Occipital lobe (tissue), 2 donors: ENCODE data around the gene IL23A. TPM values are rescaled to one million over a fixed set of nuclear protein-coding genes. Genes with fewer than 3 reads are reported as not detected.
"Not testable (repeated sequence)": the region's sequence is repeated elsewhere in the genome, so short reads cannot be mapped to it uniquely, and the experiment has no call there.

Experiments used
- DNase-seq: peaks from one replicate; lab custom pipeline; 2025; lab: John Stamatoyannopoulos, UW
- total RNA-seq: library from RNA; depleted of rRNA; stranded (reverse); fragments of >200 nt; gene quantifications from one replicate; pipeline ENCODE4 v1.2.3, GENCODE V29; 2014

The IL23A gene, protein sequence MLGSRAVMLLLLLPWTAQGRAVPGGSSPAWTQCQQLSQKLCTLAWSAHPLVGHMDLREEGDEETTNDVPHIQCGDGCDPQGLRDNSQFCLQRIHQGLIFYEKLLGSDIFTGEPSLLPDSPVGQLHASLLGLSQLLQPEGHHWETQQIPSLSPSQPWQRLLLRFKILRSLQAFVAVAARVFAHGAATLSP
- not detected for total RNA-seq

DNA sequence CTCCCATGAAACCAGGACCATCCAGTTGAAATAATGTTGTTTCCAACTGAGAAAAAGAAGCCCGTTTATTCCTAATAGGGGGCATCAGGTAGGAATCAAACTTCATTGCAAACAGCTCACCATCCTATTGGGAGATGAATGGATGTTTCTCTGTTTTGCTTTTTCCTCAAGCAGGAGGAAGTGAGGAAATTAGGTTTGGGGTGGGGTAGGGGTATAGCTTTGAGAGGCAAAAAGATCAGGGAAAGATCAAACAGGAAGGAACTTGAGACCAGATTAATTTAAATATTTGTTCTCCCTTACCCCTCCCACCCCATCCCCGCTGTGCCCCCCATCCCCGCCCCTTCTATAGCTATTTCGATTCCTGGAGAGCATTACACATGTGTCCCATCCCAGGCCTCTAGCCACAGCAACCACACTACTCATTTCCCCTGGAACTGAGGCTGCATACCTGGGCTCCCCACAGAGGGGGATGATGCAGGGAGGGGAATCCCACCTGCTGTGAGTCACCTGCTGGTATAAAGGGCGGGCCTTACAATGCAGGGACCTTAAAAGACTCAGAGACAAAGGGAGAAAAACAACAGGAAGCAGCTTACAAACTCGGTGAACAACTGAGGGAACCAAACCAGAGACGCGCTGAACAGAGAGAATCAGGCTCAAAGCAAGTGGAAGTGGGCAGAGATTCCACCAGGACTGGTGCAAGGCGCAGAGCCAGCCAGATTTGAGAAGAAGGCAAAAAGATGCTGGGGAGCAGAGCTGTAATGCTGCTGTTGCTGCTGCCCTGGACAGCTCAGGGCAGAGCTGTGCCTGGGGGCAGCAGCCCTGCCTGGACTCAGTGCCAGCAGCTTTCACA lies at the start of gene IL23A:
Gene IL23A, plus strand, starts transcription at position 577 of the 850 bp plus-strand sequence. Its CDS starts 161 bp downstream, at position 738.
- DNase-seq: no peak

DNA sequence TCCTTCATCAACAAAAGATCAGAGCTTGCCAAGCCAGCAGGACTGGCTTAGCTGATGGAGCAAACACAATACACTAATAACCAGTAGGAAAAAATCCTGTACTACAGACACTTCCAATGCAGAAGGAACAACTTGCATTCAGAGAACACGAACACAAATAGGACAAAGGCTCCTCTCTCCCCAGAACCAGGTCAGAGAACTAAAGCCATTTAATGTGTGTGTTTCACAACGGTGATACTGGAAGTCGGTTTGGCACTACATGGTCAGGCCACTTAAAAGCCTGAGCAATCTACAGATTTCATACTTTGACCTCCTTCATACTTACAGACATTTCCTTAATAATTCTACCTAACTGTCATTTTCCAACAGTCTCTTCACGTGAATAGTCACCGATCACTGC lies 44.9 kb upstream of the IL23A start:
- no peak for DNase-seq

DNA sequence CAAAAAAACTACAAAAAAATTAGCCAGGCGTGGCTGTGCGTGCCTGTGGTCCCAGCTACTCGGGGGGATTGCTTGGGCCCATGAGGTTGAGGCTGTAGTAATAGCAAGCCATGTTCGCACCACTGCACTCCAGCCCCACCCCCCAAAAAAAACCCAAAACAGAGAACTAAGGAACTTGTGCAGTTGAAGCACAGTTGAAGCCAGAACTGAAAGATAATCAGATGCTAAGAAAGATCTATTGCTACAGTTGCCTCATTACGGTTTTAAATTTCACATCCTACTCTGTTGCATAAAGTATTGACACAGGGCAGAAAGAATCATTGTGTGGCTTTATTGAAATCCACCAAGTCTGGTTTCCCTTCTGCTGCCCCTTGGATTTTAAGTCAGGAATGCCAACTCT lies 42.4 kb upstream of the IL23A start:
- DNase-seq: no peak

DNA sequence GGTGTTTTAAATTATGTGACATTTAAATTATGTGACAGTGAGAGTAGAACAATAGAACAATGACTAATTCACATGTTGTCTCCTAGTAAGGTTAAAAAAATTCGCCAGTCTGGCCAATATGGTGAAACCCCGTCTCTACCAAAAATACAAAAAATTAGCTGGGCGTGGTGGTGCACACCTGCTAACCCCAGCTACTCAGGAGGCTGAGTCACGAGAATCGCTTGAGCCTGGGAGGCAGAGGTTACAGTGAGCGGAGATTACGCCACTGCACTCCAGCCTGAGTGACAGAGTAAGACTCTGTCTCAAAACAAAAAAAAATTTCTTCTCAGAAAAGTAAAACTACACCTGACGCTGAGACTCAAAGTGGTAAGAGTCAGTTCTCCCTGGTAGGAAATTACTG lies 41.3 kb upstream of the IL23A start:
- no peak for DNase-seq

DNA sequence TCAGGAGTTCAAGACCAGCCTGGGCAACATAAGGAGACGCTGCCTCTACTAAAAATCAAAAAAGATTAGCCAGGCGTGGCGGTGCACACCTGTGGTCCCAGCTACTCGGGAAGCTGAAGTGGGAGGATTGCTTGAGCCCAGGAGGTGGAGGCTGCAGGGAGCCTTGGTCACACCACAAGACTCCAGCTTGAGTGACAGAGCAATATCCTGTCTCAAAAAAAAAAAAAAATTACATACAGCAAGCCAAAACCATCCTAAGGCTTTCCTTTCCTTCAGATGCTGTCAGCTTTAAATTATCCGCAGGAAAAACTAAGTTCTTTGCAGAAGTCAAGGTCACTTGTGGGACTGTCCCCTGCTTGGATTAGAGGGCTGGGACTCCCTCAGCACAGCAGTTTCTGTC lies 39.9 kb upstream of the IL23A start:
- no peak for DNase-seq

DNA sequence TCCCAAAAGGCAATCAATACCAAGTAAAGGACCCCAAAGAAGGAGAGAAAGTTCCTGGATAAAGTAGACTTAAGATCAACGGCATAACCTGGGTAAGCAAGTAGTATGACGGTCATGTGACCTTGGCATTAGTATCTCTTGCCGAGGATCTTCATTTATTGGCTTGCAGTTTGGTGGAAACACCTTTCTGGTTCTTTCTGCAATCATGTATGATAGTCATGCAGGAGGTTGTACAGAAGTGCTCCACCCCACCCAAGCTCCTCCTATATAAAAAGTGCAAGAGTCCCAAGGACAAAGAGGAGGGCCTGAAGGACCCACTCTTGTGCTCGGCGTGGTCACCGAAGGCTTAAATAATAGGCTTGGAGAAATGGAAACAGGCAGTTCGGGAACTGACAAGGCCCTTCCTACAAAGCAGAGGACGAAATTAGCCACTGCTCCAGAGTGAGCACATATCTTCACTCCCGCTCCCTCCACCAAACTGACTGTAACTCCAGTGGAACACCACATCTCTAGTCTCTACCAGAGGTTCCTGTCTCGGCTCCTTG lies 39.3 kb upstream of the IL23A start:
- peak; percentile 51 for DNase-seq

DNA sequence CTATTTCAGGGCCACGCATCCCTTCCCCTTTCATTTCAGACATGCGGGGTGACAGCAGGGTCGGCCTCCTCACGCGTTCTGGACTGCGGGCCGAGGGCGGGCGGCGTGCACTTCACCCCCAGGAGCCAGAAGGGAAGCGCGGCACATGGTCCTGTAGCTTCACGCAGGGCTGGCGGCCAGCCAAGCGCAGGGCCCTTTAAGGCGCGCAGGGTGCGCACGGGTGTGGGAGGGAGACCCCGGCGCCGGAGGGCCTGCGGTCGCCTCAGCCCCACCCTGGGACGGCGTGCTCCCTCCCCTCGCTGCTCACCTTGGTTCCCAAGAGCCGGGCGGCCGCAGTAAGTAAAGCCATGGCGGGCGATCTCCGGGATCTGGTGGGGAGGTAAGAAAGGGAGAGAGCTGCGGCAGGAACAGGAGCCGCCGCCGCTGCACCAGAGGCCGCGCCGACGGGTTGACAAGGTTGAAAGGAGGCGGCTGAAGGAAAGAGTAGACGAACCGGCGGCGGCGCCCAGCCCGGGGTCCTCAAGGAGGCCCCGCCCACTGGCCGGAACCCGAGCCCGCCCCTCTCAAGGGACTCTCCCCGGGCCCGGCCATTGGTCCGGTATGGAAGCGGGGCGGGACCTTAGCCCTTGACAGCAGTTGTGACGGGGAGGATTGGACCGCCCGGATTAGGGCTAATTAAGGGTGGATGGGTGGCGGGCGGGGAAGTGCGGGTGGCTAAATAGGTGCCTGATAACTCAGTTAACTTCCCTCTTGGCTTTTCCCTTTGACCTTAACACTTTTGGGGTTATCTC lies 38.6 kb upstream of the IL23A start, which contains the start of gene CS:
Gene CS, minus strand, starts transcription at position 478 of the 791 bp plus-strand sequence. Its CDS starts 129 bp downstream, at position 349.
- DNase-seq: peak; percentile 97

DNA sequence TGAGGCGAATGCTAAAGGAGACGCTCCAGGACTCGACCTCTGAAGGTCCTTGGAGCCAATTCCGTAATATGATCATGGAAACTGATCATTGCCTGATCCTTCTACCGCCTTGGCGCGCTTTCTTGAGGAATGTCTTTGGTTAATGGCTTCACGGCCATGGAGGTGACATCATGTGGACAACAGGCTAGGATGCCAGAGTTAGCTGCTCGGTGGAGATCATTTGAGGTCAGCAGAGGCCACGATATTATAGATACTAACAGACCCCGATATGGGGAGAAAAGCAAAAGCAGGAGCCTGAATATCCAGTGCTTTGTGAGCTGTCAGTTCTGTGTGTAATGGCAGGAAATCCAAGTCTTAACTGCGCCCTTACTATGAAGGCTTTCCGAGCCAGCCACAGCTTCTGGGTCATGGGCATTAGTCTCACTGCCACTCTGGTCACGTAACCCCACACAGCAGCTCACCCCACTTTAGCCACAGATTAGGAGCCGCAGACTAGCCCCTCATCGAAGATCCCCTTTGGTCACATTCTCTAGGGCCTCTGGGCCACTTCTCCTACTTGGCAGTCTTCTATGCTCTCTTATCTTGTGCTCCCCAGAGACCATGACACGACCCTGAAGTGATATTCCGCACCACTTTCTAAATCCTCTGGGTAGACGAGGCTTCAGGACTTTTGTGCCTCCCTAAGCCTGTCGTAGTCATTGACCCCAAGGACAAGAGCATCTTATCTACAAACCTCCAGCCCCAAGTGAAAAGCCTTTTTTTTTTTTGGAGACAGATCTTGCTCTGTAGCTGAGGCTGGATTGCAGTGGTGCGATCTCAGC lies 37.8 kb upstream of the IL23A start:
- no peak for DNase-seq

DNA sequence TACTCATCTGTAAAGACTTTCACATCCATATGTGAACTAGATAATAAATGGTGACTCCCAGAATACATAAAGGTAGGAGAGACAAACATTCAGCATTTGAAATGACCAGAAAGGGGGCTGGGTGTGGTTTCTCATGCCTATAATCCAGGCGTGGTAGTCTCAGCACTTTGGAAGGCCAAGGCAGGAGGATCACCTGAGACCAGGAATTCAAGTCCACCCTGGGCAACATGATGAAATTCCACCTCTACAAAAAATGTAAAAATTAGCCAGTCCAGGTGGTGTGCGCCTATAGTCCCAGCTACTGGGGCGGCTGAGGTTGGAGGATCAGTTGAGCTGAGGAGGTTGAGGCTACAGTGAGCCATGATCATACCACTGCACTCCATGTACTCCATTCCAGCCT lies 34.4 kb upstream of the IL23A start:
- no peak for DNase-seq

DNA sequence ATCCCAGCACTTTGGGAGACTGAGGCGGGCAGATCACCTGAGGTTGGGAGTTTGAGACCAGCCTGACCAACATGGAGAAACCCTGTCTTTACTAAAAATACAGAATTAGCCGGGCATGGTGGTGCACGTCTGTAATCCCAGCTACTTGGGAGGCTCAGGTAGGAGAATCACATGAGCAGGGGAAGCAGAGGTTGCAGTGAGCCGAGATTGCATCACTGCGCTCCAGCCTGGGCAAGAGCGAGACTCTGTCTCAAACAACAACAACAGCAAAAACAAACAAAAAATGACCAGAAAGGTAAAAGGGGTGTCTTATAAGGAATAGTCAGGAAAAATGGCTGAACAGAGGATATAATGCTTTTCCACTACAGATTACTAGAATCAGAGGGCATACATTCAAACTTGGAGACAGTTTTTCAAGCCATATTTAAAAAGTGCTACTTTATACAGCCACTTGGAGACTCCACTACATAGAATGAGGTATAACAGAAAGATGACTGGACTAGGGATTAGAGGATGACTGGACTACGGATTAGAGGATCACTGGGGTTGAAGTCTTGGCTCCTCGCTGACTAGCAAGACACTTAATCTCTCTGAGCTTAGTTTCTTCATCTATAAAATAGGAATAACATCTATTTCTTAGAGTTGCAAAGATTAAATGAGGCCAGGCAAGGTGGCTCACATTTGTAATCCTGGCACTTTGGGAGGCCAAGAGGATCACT lies 33.7 kb upstream of the IL23A start:
- DNase-seq: no peak

DNA sequence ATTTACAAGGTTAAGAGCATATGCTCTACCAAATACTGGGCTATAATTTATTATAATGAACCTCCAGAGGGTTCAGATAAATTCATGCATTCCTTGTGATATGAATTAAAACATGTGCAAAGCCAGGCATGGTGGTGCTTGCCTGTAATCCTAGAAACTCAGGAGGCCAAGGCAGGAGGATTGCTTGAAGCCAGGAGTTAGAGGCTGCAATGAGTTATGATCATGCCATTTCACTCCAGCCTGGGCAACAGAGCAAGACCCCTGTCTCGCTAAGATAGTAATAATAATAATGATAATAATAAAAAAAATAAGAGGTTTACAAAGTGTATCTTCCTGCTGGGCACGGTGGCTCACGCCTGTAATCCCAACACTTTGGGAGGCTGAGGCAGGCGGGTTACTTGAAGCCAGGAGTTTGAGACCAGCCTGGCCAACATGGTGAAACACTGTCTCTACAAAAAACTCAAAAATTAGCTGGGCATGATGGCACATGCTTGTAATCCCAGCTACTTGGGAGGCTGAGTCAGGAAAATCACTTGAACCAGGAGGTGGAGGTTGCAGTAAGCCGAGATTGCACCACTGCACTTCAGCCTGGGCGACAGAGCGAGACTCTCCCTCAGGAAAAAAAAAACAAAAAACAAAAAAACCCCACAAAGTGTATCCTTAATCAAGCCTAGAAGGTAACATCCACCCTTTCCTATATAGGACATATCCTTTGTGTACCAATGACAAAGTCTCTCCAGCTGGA lies 31.3 kb upstream of the IL23A start:
- no peak for DNase-seq

DNA sequence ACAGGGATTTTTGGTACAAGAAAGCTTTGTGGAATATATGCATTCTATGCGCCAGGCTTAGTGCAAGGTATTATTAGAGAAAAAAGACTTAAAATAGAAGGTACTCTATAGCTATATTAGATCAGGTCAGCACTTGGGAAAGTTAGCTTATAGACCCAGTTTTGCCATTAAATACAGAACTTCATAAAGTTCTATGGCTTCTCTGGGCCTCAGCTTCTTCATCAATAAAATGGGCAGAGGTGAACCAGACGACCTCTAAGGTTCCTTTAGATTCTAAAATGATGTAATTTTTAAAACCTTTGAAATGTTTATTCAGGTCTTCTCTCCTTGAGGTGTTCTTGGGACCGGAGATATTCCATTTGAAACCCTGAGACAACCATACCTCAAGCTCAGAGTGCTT lies 30.0 kb upstream of the IL23A start:
- no peak for DNase-seq

DNA sequence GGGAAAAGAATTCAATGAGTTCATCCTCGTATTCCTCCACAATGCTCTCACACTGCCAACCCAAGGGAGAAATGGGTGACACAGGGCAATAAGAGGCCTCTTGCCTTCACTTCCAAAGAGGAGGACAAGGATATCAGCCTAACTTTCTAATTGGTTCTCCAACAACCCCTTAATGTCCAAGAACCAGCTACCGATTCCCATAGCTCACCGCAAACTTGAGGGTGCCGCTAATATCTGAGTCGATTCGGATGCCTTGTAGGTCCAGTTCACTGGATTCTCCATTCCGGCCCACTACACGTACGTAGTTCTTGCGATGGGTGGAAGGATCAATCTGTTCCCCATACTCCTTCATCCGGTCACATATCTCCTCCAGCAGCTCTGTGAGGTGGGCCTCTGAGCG lies 27.7 kb upstream of the IL23A start:
- no peak for DNase-seq

DNA sequence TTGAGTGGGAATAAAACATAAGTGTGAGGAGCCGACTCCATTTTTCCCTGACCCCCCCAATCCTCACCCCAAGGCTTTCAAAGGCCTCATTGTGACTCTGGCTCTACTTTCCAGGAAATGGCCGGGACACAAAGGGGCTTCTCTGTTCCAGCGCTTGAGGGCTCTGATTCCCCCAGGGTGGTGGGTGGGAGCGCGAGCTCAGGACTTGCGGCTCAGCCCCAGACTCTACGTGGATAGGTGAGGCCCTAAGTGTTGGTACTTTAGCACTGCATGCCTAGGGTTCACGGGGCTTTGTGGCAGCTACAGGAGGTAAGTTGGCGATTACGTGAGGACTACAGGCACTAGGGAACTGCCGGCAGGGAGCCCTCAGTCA lies 23.4 kb upstream of the IL23A start:
- DNase-seq: no peak

DNA sequence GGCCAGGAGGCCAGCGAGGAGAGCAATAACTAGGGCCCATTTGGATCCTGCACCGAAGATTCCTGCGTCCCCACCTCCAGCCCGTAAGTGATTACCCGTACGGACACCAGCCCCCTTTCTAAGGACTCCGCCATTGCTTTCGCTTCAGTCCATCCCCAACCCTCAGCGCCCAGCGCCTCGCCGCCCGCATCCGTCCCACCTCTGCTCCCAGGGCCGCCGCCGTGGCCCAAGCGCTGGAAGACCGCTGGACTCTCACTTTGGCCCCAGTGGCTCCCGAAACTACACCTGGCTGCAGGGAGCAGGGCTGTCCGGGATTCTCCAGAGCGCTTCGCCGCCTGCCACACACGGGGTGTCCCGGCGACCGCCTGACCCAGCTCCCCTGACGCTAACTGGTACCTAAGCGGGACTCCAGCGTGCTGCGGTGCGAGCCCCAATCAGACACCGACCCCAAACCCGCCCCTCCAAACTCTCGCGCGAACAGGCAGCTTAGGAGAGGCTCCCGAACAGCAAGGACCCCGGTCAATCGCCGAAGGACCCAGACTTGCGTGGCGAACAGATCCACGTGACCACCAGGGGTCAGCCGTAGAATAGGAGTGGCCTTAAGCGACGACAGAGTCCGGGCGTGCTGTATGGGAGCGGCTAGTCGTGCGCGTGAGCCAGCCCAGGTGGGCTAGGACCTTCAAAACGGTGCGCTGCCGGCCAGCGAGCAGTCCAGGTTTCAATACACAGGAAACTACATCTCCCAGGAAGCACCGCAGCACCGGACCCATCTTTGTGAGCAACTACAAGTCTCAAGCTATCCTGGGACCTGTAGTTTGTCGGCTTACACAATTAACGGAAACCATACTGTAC lies 22.8 kb upstream of the IL23A start, which contains the start of gene CNPY2:
Gene CNPY2, minus strand, starts transcription at position 367 of the 852 bp plus-strand sequence. CDS start 771 bp downstream, outside the sequence.
- peak; percentile 95 for DNase-seq

DNA sequence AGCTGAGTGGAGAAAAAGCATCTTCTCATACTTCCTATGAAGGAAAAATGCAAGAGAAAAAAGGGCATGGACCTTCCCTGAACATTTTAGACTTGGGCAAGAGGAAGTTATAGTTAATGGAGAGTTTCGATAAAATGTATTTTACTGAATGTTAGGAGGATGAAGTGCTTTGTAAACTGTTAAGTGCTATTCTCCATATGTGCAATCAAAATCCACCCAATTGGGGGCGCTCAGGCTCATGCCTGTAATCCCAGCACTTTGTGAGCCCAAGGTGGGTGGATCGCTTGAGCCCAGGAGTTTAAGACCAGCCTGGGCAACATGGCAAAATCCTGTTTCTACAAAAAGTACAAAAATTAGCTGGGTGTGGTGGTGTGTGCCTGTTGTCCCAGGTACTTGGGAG lies 21.0 kb upstream of the IL23A start:
- DNase-seq: no peak

DNA sequence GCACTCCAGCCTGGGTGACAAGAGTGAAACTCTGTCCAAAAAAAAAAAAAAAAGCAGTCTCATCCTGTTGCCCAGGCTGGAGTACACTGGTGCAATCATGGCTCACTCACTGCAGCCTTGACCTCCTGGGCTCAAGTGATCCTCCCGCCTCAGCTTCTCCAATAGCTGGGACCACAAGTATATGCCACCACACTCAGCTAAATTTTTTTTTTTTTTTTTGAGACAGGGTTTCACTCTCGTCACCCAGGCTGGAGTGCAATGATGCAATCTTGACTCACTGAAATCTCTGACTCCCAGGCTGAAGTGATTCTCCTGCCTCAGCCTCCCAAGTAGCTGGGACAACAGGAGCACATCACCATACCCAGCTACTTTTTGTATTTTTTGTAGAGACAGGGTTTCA lies 17.7 kb upstream of the IL23A start:
- no peak for DNase-seq

DNA sequence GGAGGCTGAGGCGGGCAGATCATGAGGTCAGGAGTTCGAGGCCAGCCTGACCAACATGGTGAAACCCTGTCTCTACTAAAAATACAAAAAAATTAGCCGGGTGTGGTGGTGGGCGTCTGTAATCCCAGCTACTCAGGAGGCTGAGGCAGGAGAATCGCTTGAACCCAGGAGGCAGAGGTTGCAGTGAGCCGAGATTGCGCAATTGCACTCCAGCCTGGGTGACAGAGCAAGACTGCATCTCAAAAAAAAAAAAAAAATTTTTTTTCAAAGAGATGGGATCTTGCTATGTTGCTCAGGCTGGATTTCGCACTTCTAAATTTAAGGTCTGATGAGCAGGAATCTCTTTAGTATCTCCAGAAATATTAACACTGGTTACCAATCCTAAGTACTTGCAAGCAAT lies 17.1 kb upstream of the IL23A start:
- DNase-seq: not testable (repeated sequence)

DNA sequence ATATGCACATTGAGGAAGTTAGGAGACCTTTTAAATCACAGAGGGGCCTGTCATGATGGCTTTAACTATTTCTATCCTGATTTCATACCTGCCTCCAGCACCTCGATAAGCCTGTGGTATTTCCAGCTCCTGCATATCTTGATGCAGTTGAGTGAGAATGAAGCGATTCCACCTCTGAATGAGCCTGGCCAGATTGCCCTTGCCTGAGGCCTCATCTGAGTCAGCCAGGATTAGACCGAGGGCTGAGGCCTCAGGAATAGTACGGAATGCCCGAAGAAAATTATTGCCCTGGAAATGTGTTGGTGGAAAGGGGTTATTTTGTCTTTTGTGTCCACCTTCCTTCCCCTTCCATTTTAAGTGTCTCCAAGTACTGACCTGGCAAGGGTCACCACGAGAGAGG lies 14.5 kb upstream of the IL23A start:
- DNase-seq: no peak
